SK-N-SH treated with all-trans-retinoic acid at 6 μM for 48 hours (cell line): ENCODE results near the gene G6PC1.
"Not testable (repeated sequence)": the region's sequence is repeated elsewhere in the genome, so short reads cannot be mapped to it uniquely, and the experiment has no call there.

ENCODE experiments used
- ATAC-seq: fragments of 200-7000 bp; cut with Tn5 transposase; 3 replicates; pipeline ENCODE4 v1.9.1; 2020; ENCODE audit warnings: mild to moderate bottlenecking, moderate library complexity
- ARNTL ChIP-seq: fragments of 450-650 bp; formaldehyde crosslinking; IDR thresholded peaks from 2 replicates; pipeline ENCODE4 v1.5.0; 2020; ENCODE audit warnings: low read depth, mild to moderate bottlenecking, moderate library complexity, borderline replicate concordance
- CSDC2 ChIP-seq: fragments of 250-450 bp; sonication (Bioruptor Pico); IDR thresholded peaks from 2 replicates; pipeline ENCODE4 v1.5.0; 2020; ENCODE audit warnings: mild to moderate bottlenecking, moderate library complexity
- ESRRG ChIP-seq: fragments of 250-450 bp; sonication (Bioruptor Pico); IDR thresholded peaks from 2 replicates; pipeline ENCODE4 v1.6.1; 2021; ENCODE audit warnings: mild to moderate bottlenecking
- GLIS3 ChIP-seq: fragments of 250-450 bp; sonication (Bioruptor Pico); IDR thresholded peaks from 2 replicates; pipeline ENCODE4 v1.5.0; 2020; ENCODE audit warnings: mild to moderate bottlenecking, moderate library complexity
- ISL1 ChIP-seq: fragments of 250-450 bp; sonication (Bioruptor Pico); IDR thresholded peaks from 2 replicates; pipeline ENCODE4 v2.1.2; 2022; ENCODE audit warnings: mild to moderate bottlenecking, moderate library complexity
- OSR1 ChIP-seq: fragments of 250-450 bp; sonication (Bioruptor Pico); IDR thresholded peaks from 2 replicates; pipeline ENCODE4 v1.8.0; 2022; ENCODE audit warnings: moderate library complexity, mild to moderate bottlenecking, inconsistent platforms
- PPARA ChIP-seq: fragments of 250-450 bp; sonication (Bioruptor Pico); IDR thresholded peaks from 2 replicates; pipeline ENCODE4 v1.5.0; 2020; ENCODE audit warnings: mild to moderate bottlenecking, borderline replicate concordance
- SNAI2 ChIP-seq: fragments of 250-450 bp; sonication (Bioruptor Pico); IDR thresholded peaks from 2 replicates; pipeline ENCODE4 v1.5.0; 2020; ENCODE audit warnings: mild to moderate bottlenecking, moderate library complexity
- TCF4 ChIP-seq: fragments of 250-450 bp; sonication (Bioruptor Pico); IDR thresholded peaks from 2 replicates; pipeline ENCODE4 v1.8.0; 2021; ENCODE audit warnings: mild to moderate bottlenecking, moderate library complexity, borderline replicate concordance
- TOX ChIP-seq: fragments of 250-450 bp; sonication (Bioruptor Pico); IDR thresholded peaks from 2 replicates; pipeline ENCODE4 v1.8.0; 2021; ENCODE audit warnings: mild to moderate bottlenecking, moderate library complexity, borderline replicate concordance
- ZFP3 ChIP-seq: fragments of 250-450 bp; sonication (Bioruptor Pico); IDR thresholded peaks from 2 replicates; pipeline ENCODE4 v1.5.0; 2020; ENCODE audit warnings: mild to moderate bottlenecking, moderate library complexity
- ZFP30 ChIP-seq: fragments of 450-650 bp; formaldehyde crosslinking; IDR thresholded peaks from 2 replicates; pipeline ENCODE4 v1.5.0; 2022; ENCODE audit warnings: mild to moderate bottlenecking, moderate library complexity
- ZNF70 ChIP-seq: fragments of 450-650 bp; formaldehyde crosslinking; IDR thresholded peaks from 2 replicates; pipeline ENCODE4 v1.5.0; 2020; ENCODE audit warnings: mild to moderate bottlenecking, moderate library complexity
- ZNF8 ChIP-seq: fragments of 450-650 bp; formaldehyde crosslinking; IDR thresholded peaks from 2 replicates; pipeline ENCODE4 v1.5.0; 2020; ENCODE audit warnings: mild to moderate bottlenecking, moderate library complexity
- TF ChIP-seq, protein P1 (sequence below): fragments of 250-450 bp; sonication (Bioruptor Pico); IDR thresholded peaks from 2 replicates; pipeline ENCODE4 v1.8.0; 2021; ENCODE audit warnings: low read depth, mild to moderate bottlenecking, moderate library complexity, borderline replicate concordance
- TF ChIP-seq, protein P2 (sequence below): fragments of 250-450 bp; sonication (Bioruptor Pico); IDR thresholded peaks from 2 replicates; pipeline ENCODE4 v1.5.0; 2020; ENCODE audit warnings: mild to moderate bottlenecking, moderate library complexity
- TF ChIP-seq, protein P3 (sequence below): fragments of 250-450 bp; sonication (Bioruptor Pico); IDR thresholded peaks from 2 replicates; pipeline ENCODE4 v1.5.1; 2021; ENCODE audit warnings: mild to moderate bottlenecking, moderate library complexity
- TF ChIP-seq, protein P4 (sequence below): fragments of 250-450 bp; sonication (Bioruptor Pico); IDR thresholded peaks from 2 replicates; pipeline ENCODE4 v1.8.0; 2020; ENCODE audit warnings: mild to moderate bottlenecking, moderate library complexity, borderline replicate concordance

Gene G6PC1

DNA sequence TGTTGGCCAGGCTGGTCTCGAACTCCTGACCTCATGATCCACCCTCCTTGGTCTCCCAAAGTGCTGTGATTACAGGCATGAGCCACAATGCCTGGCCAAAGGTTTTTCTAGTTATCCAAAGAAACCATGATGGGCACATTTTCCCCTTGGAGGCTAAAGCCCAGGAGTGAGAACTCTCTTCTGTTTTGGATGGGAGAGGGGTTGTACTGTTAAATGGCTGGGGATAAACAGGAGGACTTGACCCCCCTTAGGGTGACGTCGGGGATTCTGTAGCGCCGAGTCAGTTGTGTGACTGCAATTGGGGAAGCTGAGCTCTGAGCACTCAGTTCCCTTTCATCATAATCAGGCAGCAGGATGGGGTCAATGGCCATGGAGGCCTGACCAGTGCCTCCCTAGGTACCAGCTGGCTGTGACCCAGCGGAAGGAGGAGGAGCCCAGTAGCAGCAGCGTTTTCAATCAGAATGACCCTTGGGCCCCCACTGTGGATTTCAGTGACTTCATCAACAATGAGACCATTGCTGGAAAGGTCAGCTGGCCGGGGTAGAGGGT lies 45.5 kb upstream of the G6PC1 start:
- ATAC-seq: no peak
- TF ChIP-seq ZFP30 (CRISPR knock-in tag) (no peak), ZNF8 (CRISPR knock-in tag) (no peak), GLIS3 (CRISPR knock-in tag) (no peak), TOX (CRISPR knock-in tag) (no peak), ARNTL (CRISPR knock-in tag) (no peak), SNAI2 (CRISPR knock-in tag) (no peak), CSDC2 (CRISPR knock-in tag) (no peak), ZNF70 (no peak), TCF4 (no peak), ZFP3 (CRISPR knock-in tag) (no peak), OSR1 (CRISPR knock-in tag) (no peak)
- TF ChIP-seq, protein P1, sequence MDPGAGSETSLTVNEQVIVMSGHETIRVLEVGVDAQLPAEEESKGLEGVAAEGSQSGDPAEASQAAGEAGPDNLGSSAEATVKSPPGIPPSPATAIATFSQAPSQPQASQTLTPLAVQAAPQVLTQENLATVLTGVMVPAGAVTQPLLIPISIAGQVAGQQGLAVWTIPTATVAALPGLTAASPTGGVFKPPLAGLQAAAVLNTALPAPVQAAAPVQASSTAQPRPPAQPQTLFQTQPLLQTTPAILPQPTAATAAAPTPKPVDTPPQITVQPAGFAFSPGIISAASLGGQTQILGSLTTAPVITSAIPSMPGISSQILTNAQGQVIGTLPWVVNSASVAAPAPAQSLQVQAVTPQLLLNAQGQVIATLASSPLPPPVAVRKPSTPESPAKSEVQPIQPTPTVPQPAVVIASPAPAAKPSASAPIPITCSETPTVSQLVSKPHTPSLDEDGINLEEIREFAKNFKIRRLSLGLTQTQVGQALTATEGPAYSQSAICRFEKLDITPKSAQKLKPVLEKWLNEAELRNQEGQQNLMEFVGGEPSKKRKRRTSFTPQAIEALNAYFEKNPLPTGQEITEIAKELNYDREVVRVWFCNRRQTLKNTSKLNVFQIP (CRISPR knock-in tag): no peak
- TF ChIP-seq, protein P2, sequence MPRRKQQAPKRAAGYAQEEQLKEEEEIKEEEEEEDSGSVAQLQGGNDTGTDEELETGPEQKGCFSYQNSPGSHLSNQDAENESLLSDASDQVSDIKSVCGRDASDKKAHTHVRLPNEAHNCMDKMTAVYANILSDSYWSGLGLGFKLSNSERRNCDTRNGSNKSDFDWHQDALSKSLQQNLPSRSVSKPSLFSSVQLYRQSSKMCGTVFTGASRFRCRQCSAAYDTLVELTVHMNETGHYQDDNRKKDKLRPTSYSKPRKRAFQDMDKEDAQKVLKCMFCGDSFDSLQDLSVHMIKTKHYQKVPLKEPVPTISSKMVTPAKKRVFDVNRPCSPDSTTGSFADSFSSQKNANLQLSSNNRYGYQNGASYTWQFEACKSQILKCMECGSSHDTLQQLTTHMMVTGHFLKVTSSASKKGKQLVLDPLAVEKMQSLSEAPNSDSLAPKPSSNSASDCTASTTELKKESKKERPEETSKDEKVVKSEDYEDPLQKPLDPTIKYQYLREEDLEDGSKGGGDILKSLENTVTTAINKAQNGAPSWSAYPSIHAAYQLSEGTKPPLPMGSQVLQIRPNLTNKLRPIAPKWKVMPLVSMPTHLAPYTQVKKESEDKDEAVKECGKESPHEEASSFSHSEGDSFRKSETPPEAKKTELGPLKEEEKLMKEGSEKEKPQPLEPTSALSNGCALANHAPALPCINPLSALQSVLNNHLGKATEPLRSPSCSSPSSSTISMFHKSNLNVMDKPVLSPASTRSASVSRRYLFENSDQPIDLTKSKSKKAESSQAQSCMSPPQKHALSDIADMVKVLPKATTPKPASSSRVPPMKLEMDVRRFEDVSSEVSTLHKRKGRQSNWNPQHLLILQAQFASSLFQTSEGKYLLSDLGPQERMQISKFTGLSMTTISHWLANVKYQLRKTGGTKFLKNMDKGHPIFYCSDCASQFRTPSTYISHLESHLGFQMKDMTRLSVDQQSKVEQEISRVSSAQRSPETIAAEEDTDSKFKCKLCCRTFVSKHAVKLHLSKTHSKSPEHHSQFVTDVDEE (CRISPR knock-in tag): no peak
- TF ChIP-seq, protein P3, sequence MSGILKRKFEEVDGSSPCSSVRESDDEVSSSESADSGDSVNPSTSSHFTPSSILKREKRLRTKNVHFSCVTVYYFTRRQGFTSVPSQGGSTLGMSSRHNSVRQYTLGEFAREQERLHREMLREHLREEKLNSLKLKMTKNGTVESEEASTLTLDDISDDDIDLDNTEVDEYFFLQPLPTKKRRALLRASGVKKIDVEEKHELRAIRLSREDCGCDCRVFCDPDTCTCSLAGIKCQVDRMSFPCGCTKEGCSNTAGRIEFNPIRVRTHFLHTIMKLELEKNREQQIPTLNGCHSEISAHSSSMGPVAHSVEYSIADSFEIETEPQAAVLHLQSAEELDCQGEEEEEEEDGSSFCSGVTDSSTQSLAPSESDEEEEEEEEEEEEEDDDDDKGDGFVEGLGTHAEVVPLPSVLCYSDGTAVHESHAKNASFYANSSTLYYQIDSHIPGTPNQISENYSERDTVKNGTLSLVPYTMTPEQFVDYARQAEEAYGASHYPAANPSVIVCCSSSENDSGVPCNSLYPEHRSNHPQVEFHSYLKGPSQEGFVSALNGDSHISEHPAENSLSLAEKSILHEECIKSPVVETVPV (CRISPR knock-in tag): no peak
- TF ChIP-seq, protein P4, sequence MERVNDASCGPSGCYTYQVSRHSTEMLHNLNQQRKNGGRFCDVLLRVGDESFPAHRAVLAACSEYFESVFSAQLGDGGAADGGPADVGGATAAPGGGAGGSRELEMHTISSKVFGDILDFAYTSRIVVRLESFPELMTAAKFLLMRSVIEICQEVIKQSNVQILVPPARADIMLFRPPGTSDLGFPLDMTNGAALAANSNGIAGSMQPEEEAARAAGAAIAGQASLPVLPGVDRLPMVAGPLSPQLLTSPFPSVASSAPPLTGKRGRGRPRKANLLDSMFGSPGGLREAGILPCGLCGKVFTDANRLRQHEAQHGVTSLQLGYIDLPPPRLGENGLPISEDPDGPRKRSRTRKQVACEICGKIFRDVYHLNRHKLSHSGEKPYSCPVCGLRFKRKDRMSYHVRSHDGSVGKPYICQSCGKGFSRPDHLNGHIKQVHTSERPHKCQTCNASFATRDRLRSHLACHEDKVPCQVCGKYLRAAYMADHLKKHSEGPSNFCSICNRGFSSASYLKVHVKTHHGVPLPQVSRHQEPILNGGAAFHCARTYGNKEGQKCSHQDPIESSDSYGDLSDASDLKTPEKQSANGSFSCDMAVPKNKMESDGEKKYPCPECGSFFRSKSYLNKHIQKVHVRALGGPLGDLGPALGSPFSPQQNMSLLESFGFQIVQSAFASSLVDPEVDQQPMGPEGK (CRISPR knock-in tag): no peak

DNA sequence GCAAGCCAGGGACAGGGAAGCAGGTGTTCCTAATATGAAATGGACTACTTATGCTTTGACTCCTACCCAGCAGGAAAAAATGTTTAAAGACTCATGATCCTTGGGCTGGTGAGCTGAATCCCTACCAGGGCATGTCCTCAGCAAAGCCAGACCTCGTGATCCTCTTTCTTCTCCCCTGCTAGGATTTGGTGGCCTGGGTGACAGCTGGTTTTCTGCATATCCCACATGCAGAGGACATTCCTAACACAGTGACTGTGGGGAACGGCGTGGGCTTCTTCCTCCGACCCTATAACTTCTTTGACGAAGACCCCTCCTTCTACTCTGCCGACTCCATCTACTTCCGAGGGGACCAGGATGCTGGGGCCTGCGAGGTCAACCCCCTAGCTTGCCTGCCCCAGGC lies 44.5 kb upstream of the G6PC1 start:
- not testable (repeated sequence) for ATAC-seq

DNA sequence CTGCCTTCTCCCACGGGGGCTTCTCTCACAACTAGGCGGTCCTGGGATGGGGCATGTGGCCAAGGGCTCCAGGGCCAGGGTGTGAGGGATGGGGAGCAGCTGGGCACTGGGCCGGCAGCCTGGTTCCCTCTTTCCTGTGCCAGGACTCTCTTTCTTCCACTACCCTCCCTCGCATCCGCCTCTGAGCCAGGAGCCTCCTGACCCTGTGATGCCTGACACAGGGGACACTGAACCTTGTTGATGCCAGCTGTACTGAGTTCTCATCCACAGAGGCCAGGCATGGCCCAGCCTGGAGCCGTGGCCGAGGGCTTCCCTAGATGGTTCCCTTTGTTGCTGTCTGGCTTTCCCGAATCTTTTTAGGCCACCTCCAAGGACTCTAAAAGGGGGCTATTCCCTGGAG lies 44.1 kb upstream of the G6PC1 start:
- ATAC-seq: not testable (repeated sequence)

DNA sequence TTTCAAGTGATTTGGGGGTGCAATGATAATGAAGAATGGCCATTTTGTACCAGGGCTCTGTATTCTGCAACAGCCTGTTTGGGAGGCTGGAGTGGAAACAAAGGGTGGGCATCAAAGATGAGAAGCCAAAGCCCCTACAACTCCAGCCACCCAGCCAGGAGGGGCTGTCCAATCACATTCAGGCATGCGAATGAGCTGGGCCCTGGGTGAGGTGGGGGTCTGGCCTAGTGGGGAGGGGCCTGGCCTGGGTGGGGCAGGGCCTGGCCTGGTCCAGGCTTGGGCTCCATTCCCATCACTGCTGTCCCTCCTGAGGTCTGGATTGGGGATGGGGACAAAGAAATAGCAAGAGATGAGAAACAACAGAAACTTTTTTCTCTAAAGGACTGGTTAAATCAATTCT lies 43.2 kb upstream of the G6PC1 start:
- ATAC-seq: no peak
- TF ChIP-seq SNAI2 (CRISPR knock-in tag) (no peak), ESRRG (no peak), ISL1 (CRISPR knock-in tag) (no peak), PPARA (no peak)
- TF ChIP-seq, protein P2 (CRISPR knock-in tag): no peak
- TF ChIP-seq, protein P3 (CRISPR knock-in tag): no peak
- TF ChIP-seq, protein P1 (CRISPR knock-in tag): no peak
- TF ChIP-seq, protein P4 (CRISPR knock-in tag): no peak
